WI38 (cell line): ENCODE measurements around the gene SLC51B.
"Not testable (repeated sequence)": the region's sequence is repeated elsewhere in the genome, so short reads cannot be mapped to it uniquely, and the experiment has no call there.

Experiments
- H3K4me3 ChIP-seq: 2 replicates; pipeline ENCODE4 v1.5.1; 2011; ENCODE audit warnings: low read depth, mild to moderate bottlenecking, control low read depth, low read length
- TF ChIP-seq, protein P1 (sequence below): IDR thresholded peaks from 2 replicates; pipeline ENCODE4 v1.5.1; 2012; ENCODE audit warnings: low read depth, mild to moderate bottlenecking, control low read depth, low read length

SLC51B gene

DNA sequence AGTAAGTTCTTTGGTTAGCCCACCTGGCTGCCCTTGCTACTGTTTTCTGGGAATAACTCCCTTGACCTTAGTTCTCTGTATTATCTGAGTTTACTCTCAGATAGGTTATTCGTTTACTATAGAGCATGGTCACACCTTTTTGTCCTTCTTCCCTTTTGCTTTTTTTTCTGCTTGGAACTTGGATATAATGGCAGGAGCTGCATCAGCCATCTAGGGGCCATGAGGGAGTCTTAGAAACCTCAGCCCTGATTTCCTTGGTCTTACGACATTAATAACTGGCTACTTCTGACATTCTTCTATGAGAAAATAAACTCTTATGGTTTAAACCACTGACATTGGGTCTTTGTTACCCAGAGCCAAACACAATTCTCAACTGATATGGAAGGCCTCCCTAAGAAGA is 3.4 kb upstream of the SLC51B start:
- TF ChIP-seq, protein P1, sequence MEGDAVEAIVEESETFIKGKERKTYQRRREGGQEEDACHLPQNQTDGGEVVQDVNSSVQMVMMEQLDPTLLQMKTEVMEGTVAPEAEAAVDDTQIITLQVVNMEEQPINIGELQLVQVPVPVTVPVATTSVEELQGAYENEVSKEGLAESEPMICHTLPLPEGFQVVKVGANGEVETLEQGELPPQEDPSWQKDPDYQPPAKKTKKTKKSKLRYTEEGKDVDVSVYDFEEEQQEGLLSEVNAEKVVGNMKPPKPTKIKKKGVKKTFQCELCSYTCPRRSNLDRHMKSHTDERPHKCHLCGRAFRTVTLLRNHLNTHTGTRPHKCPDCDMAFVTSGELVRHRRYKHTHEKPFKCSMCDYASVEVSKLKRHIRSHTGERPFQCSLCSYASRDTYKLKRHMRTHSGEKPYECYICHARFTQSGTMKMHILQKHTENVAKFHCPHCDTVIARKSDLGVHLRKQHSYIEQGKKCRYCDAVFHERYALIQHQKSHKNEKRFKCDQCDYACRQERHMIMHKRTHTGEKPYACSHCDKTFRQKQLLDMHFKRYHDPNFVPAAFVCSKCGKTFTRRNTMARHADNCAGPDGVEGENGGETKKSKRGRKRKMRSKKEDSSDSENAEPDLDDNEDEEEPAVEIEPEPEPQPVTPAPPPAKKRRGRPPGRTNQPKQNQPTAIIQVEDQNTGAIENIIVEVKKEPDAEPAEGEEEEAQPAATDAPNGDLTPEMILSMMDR: no peak
- no peak overlapping the region for H3K4me3 ChIP-seq

DNA sequence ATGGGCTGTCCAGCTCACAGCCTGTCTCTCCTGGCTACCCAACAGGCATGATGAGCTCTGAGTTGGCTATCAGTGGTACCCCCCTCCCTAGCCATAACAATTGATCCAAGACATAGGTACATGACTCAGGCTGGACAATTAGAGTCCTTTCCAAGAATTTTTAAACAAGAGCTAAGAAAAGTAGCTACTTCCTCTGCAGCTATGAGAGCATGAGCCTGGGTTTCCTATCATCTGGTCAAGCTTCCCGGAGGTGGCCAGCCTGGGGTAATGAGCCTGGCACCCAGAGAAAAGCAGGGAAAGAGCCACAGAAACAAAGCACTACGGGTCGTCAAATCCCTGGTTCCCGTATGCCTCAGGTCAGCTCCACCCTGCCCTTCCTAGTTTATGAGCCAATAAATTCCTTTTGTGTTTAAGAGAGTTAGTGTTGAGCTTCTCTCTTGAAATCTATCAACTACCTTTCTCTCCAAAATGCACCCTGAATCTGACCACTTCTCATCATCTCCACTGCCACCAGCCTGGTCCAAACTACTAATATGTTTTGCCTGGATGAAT is 2.3 kb upstream of the SLC51B start:
- TF ChIP-seq, protein P1: no peak
- H3K4me3 ChIP-seq: no peak overlapping the region

DNA sequence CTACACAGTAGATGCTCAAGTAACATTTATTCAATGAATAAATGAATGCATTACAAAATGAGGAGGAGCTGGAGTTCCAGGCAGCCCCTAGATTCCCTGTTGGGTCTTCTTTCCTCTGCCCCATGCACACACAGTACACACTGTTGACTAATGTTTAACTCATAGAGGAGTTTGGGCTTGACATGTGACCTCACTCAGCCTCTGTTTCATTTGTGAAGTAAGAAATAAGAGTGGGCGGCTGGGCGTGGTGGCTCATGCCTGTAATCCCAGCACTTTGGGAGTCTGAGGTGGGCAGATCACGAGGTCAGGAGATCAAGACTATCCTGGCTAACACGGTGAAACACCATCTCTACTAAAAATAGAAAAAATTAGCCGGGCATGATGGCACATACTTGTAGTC is 969 bp upstream of the SLC51B start:
- H3K4me3 ChIP-seq: not testable (repeated sequence)

- TF ChIP-seq, protein P1: no peak
- H3K4me3 ChIP-seq: no peak overlapping the region
Observed at GRCh38 chr15:65048241-65048640, 3.1 kb downstream of the SLC51B start.

DNA sequence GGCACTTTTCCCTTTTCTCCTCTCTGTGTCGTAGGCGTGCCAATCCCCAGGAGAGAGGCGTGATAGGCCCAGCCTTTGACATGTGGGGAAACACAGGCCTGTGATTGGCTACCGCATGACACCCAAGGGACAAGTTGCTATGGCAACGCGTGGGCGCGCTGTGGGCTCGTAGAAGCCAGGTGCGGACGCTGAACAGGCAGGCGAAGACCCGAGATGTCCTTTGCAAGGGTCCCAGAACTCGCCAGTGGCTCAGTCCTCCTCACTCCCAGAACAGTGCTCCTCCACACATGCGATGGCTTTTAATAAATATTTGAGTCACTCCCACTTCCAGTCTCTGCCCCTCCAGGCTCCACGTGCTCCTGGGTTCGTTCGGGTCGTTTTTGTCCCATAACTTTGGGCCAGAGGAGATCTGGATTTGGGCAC is 4.2 kb downstream of the SLC51B start:
- no peak overlapping the region for H3K4me3 ChIP-seq
- TF ChIP-seq, protein P1: no peak

DNA sequence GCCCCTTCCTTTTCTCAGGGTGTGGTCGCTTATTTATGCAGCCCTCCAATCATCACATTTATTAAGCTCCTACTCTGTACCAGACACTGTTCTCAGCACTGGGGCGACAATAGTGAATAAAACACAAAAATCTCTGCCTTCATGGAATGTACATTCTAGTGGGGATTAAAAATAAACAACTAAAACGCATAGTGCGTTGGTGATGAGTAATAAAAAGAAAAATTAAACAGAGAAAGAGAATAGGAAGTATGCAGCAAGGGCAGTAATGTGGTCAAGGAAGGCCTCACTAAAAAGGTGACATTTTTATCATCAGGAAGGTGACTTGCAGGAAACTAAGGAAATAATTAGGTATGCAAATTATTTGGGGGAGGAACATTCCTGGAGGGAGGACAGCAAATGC is 5.1 kb downstream of the SLC51B start:
- no peak overlapping the region for H3K4me3 ChIP-seq
- TF ChIP-seq, protein P1: no peak

- H3K4me3 ChIP-seq: no peak overlapping the region
- TF ChIP-seq, protein P1: no peak
Observed at GRCh38 chr15:65051266-65051665, 6.1 kb downstream of the SLC51B start.

- TF ChIP-seq, protein P1: no peak
- no peak overlapping the region for H3K4me3 ChIP-seq
Observed at GRCh38 chr15:65052956-65053355, 7.8 kb downstream of the SLC51B start.
